Choroid plexus epithelial cell (primary cell): ENCODE data around the gene GUCY1A2.

Experiments used
- DNase-seq: peaks from one replicate; pipeline ENCODE4 v3.0.0-alpha.2; 2010; ENCODE audit warnings: low read depth
- H3K4me3 ChIP-seq: 2 replicates; pipeline ENCODE4 v1.5.1; 2011; ENCODE audit warnings: low read depth, mild to moderate bottlenecking, control low read depth, low read length, moderate library complexity
- TF ChIP-seq, protein P1 (sequence below): conservative IDR thresholded peaks from 2 replicates; pipeline ENCODE4 v1.5.1; 2011; ENCODE audit warnings: low read depth, mild to moderate bottlenecking, control low read depth, inconsistent platforms, low read length, moderate library complexity

The GUCY1A2 gene

DNA sequence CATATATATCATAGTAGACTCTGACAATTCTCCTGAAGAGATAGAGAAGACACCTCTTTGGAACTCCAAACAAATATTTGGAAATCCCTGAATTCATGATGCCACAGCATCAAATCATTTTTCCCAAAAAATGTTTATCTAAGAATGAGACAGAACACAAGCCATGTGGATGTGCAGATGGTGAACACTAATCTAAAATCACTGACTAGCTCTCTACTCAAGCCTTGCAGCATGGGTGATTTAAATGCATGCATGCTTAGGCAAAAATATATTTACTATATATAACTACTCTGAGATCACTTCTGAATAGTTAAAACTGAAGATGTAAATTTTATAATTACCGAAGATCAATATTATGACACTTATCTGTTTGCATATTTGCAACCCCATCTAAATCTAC lies 289.9 kb downstream of the GUCY1A2 start:
- TF ChIP-seq, protein P1, sequence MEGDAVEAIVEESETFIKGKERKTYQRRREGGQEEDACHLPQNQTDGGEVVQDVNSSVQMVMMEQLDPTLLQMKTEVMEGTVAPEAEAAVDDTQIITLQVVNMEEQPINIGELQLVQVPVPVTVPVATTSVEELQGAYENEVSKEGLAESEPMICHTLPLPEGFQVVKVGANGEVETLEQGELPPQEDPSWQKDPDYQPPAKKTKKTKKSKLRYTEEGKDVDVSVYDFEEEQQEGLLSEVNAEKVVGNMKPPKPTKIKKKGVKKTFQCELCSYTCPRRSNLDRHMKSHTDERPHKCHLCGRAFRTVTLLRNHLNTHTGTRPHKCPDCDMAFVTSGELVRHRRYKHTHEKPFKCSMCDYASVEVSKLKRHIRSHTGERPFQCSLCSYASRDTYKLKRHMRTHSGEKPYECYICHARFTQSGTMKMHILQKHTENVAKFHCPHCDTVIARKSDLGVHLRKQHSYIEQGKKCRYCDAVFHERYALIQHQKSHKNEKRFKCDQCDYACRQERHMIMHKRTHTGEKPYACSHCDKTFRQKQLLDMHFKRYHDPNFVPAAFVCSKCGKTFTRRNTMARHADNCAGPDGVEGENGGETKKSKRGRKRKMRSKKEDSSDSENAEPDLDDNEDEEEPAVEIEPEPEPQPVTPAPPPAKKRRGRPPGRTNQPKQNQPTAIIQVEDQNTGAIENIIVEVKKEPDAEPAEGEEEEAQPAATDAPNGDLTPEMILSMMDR = no peak
- no peak for DNase-seq
- no peak overlapping the region for H3K4me3 ChIP-seq

DNA sequence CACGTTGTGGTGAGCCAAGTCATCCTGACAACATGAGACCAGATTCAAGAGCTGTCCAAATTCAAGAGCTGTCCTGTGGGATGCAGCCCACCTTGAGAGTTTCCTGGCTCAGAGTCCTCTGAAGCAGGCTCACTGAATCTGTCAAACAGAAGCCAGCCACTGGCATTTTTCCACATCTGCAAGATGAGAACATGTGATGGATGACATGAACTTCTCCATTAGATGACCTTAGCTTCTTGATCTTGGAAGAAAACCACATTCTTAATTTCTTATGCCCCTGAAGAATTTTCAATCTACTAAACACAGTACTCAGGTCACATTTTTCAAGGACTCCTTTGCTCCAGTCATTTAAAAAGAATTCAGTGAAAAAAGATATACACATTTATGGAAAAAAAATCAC lies 291.0 kb downstream of the GUCY1A2 start:
- TF ChIP-seq, protein P1 = no peak
- no peak overlapping the region for H3K4me3 ChIP-seq
- peak; percentile 4 for DNase-seq

DNA sequence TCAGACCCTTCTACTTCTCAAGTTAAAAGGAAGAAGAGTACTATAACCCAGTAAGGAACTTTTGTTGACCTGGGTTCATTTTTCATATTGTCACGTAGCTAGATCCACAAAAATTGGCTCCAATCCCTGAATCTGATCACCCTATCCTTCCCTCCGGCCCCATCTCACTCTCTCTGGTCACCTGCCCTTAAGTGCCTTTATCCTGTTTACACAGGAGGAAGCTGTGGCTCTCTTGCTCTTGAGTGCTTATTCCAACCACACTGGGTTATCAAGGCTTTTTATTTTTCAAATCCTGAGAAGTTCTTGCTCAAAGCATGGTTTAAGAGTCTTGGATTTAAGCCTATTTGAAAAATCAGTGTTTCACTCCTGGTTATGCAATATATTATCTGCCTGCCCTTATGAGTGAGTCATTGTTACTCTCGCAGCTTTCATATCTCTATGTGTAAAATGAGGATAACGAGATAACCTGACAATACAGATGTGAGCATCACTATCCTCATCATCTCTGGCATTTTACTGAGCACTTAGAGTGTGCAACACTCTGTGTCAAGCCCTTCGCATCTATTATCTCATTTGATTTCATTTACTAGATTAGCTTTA lies 293.9 kb downstream of the GUCY1A2 start:
- DNase-seq = peak; percentile 67
- TF ChIP-seq, protein P1 = no peak
- H3K4me3 ChIP-seq = no peak overlapping the region

DNA sequence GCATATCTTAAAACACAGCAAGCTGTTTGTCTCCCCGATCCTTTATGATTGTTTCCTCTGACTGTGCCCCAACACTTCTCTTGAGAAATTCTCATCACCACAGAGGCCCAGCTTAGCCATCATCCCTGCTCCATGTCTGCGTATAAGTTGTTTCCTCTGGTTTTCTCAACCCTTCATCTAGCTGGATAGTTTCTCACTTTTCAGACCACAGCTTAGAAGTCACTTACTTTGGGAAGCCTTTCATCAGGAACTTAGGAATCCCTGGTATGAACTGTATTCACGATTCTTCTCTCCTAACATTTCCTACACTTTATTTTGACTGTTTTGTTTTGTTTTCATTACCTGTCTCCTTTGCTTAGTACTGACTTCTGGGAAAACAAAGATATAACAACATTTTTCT lies 295.2 kb downstream of the GUCY1A2 start:
- TF ChIP-seq, protein P1 = no peak
- no peak overlapping the region for H3K4me3 ChIP-seq
- peak; percentile 19 for DNase-seq

DNA sequence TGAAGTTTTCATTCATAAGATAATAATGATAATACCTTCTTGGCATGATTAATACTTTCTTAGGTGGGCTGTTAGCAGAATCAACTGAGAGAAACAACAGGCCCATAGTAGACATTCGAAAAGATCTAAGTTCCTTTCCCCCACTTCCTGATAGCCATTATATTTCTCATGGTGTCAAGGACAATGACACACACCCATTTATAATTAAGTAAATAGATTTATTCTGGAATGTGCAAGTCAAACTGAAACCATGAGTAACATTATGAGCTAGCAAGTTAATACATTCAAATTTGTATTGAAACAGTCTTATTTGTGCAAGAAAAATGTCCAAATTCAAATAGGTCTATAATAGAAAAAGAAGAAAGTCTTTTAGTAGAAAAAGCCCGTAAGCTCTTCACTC lies 301.1 kb downstream of the GUCY1A2 start:
- H3K4me3 ChIP-seq = no peak overlapping the region
- DNase-seq = no peak
- TF ChIP-seq, protein P1 = no peak

DNA sequence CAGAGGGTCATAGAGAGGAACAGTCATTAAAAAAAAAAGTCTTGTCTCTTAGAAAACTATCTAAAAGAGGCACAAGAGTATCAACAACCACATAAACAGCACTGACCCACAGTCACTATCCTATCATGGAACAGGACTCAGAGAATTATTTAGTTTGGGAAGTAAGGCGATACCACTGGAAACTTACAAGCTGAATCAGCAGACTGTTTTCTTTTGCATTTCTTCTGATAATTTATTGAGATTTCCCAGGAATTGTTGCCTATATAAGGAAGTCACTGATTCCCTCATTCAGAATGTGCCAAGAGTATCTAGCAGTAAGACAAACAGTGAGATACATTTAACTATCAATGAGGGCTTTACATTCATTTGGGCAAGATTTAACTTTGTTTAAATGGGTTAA lies 304.1 kb downstream of the GUCY1A2 start:
- H3K4me3 ChIP-seq = no peak overlapping the region
- peak; percentile 24 for DNase-seq
- TF ChIP-seq, protein P1 = no peak

DNA sequence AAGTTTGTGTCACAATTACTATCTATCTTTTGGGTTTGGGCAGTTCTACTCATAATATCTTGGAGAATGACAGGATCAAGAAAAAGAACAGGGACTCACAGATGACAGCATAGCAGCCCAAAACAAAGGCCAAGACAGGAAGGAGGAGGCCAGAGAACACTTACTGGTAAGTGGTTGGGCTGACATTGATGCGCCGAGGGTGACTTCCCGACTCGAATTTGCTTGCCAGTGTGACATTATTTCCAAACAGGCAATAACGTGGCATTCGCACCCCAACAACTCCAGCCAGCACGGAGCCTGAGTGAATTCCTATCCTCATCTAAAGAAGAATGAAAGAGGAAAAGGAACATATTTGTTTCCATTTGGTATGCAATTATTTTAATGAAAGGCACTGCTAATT lies 309.9 kb downstream of the GUCY1A2 start:
- DNase-seq = no peak
- no peak overlapping the region for H3K4me3 ChIP-seq
- TF ChIP-seq, protein P1 = no peak
